ENCODE measurements around the gene DCHS2.

DNA sequence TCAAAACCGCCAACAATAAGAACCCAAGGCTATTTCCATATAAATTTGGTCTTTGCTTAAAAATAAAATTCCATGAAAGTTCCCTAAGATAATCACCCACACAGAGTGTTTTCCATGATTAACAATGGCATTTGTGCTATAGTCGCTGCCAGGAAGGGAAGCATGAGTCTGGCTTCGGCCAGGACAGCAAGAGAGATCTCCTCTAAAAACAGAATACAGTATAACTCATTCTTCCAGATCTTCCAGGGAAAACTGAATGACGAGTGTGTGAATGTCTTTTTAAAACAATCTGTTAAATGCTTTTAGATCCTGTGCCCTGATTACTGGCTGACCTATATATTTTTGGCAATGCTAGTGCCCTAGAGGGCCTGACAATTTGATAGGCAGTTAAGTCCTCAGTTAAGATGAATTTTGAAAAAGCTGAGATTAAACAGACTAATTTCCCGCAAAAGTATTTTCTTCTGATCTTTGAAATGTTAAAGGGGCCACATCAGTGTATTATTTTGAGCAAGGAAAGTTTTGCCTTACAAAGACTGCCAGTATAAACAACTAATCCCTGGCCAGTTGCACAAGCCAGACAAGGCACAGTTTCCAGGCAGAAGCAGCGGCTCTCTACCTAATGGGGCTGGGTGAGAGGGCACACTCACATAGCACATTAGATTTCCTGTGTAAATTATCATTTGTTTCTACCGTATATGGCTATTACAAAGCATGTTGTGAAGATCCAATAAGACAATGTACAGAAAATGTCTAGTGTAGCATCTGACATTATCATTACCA lies 127.3 kb downstream of the DCHS2 start:
- TF ChIP-seq POLR2AphosphoS5 (IDR thresholded peaks at IDR 0.05) = no peak
- TF ChIP-seq POLR2A (IDR thresholded peaks at IDR 0.05) = no peak

Measured in suprapubic skin (tissue), 4 donors.